CD14-positive monocyte (primary cell): ENCODE measurements around the gene TBR1. TPM values are rescaled to one million over a fixed set of nuclear protein-coding genes. Genes with fewer than 3 reads are reported as not detected.

Experiments
- DNase-seq, 3 donors: peaks; one replicate each; pipeline ENCODE4 v3.0.0-alpha.2; 2011 to 2022
- H2AFZ ChIP-seq: 2 replicates; pipeline ENCODE4 v1.6.0; 2012; ENCODE audit warnings: mild to moderate bottlenecking, low read depth, low read length, inconsistent platforms; ENCODE audit not compliant: insufficient read depth, poor library complexity, severe bottlenecking
- H3K27ac ChIP-seq, 2 donors: 1 replicate in 1 of 2; 2 replicates in 1 of 2; pipeline ENCODE4 v1.5.1; 2012 to 2013; ENCODE audit warnings: low read length in 2 of 2, control low read depth in 1 of 2, inconsistent platforms in 1 of 2, low read depth in 1 of 2, mild to moderate bottlenecking in 1 of 2
- H3K27me3 ChIP-seq, 2 donors: one replicate each; pipeline versions ENCODE4 v1.6.0 to v1.6.1; 2011 to 2013; ENCODE audit warnings: low read length in 2 of 2; ENCODE audit not compliant: control insufficient read depth in 2 of 2, insufficient read depth in 2 of 2
- H3K36me3 ChIP-seq, 2 donors: replicated peaks in 1 of 2; 1 replicate in 1 of 2; 2 replicates in 1 of 2; pipeline versions ENCODE4 v1.5.1 to v1.6.1; 2012 to 2013; ENCODE audit warnings: low read length in 2 of 2, control low read depth in 1 of 2, inconsistent platforms in 1 of 2, mild to moderate bottlenecking in 1 of 2; ENCODE audit not compliant: insufficient read depth in 2 of 2, control insufficient read depth in 1 of 2
- H3K4me1 ChIP-seq, 2 donors: 1 replicate in 1 of 2; 2 replicates in 1 of 2; pipeline versions ENCODE4 v1.5.1 to v1.6.1; 2012 to 2013; ENCODE audit warnings: low read length in 2 of 2, control low read depth in 1 of 2, inconsistent platforms in 1 of 2, mild to moderate bottlenecking in 1 of 2, moderate library complexity in 1 of 2; ENCODE audit not compliant: insufficient read depth in 2 of 2, control insufficient read depth in 1 of 2
- H3K4me2 ChIP-seq: replicated peaks from 2 replicates; pipeline ENCODE3; 2012; ENCODE audit warnings: low read length, moderate library complexity, mild to moderate bottlenecking; ENCODE audit not compliant: poor library complexity, severe bottlenecking; ENCODE audit errors: extremely low read depth
- H3K4me3 ChIP-seq, 3 experiments: fragments of 200-600 bp in 1 of 3; sonication (generic) in 1 of 3; replicated peaks in 1 of 3; 1 replicate in 2 of 3; 2 replicates in 1 of 3; pipeline ENCODE4 v1.5.1; 2011 to 2013; ENCODE audit warnings: low read length in 3 of 3, mild to moderate bottlenecking in 3 of 3, control low read depth in 2 of 3, low read depth in 2 of 3, inconsistent platforms in 1 of 3, moderate library complexity in 1 of 3
- H3K79me2 ChIP-seq: 2 replicates; pipeline ENCODE4 v1.6.0; 2012; ENCODE audit warnings: mild to moderate bottlenecking, control low read depth, inconsistent platforms, low read length, moderate library complexity; ENCODE audit not compliant: insufficient read depth
- H3K9ac ChIP-seq: 2 replicates; pipeline ENCODE4 v1.6.0; 2017; ENCODE audit warnings: low read length, mild to moderate bottlenecking; ENCODE audit not compliant: insufficient read depth, poor library complexity, severe bottlenecking
- H3K9me3 ChIP-seq, 2 donors: replicated peaks in 1 of 2; 1 replicate in 1 of 2; 2 replicates in 1 of 2; pipeline versions ENCODE4 v1.5.1 to v1.6.1; 2012 to 2013; ENCODE audit warnings: low read length in 2 of 2, control low read depth in 1 of 2; ENCODE audit not compliant: control insufficient read depth in 1 of 2, insufficient read depth in 1 of 2
- H4K20me1 ChIP-seq: 2 replicates; pipeline ENCODE4 v1.6.0; 2012; ENCODE audit warnings: mild to moderate bottlenecking, low read length, control low read depth, moderate library complexity; ENCODE audit not compliant: insufficient read depth
- H3K27ac Mint-ChIP-seq, 7 donors: one replicate each; pipeline ENCODE4 v1.8.0; 2020; ENCODE audit warnings: mild to moderate bottlenecking in 7 of 7, mixed read lengths in 7 of 7, moderate library complexity in 6 of 7, inconsistent platforms in 2 of 7
- H3K27me3 Mint-ChIP-seq, 3 donors: one replicate each; pipeline ENCODE4 v1.8.0; 2021 to 2022; ENCODE audit warnings: low read depth in 3 of 3, mild to moderate bottlenecking in 3 of 3, mixed read lengths in 3 of 3, moderate library complexity in 3 of 3, inconsistent platforms in 1 of 3
- H3K36me3 Mint-ChIP-seq, 2 donors: one replicate each; pipeline ENCODE4 v1.8.0; 2020; ENCODE audit warnings: mixed read lengths in 2 of 2, inconsistent platforms in 1 of 2, mild to moderate bottlenecking in 1 of 2
- H3K4me1 Mint-ChIP-seq: one replicate; pipeline ENCODE4 v1.8.0; 2020; ENCODE audit warnings: mild to moderate bottlenecking, mixed read lengths
- H3K4me3 Mint-ChIP-seq, 2 donors: one replicate each; pipeline ENCODE4 v1.8.0; 2020; ENCODE audit warnings: mild to moderate bottlenecking in 2 of 2, mixed read lengths in 2 of 2, moderate library complexity in 1 of 2
- H3K9me3 Mint-ChIP-seq, 7 donors: one replicate each; pipeline ENCODE4 v1.8.0; 2020 to 2022; ENCODE audit warnings: mixed read lengths in 7 of 7, mild to moderate bottlenecking in 6 of 7, moderate library complexity in 6 of 7, inconsistent platforms in 2 of 7
- CTCF ChIP-seq: fragments of 200-600 bp; IDR thresholded peaks from one replicate; pipeline ENCODE4 v1.8.0; 2022; ENCODE audit warnings: antibody characterized with exemption, mild to moderate bottlenecking
- WGBS: methylation state at CpG from one replicate; pipeline ENCODE4 v1.1.5; 2013; ENCODE audit warnings: missing lambda C conversion rate; ENCODE audit not compliant: insufficient coverage; 5-methylcytosine and 5-hydroxymethylcytosine counted together
- intact Hi-C, 2 donors: fragments of 100-400 bp; cut with micrococcal nuclease; formaldehyde crosslinking; loops; one replicate each; pipeline versions ENCODE4 v1.15.0 to v1.15.1; 2023
- polyA plus RNA-seq, 3 donors: library from polyadenylated mRNA; depleted of rRNA in 1 of 3; unstranded in 2 of 3; stranded (reverse) in 1 of 3; fragments of 300-500 nt in 2 of 3; fragments of >200 nt in 1 of 3; fragmentation: Illumina TruSeq in 2 of 3; gene quantifications; 1 replicate in 2 of 3; 2 replicates in 1 of 3; pipeline ENCODE4 v1.2.3, GENCODE V29; 2012 to 2021

The TBR1 gene
- polyA plus RNA-seq, 3 donors: not detected

- Mint-ChIP-seq H3K9me3 (no peaks in the 10 kb centered on the region), H3K4me1 (no peaks in the 10 kb centered on the region), H3K4me3 (no peak overlapping the region), H3K27me3 (no peaks in the 10 kb centered on the region), H3K36me3 (peaks cover 31 to 40% of the 10 kb centered on the region in 2 donors), H3K27ac (no peak overlapping the region)
- TF ChIP-seq CTCF: no peak
- no peaks in the 10 kb centered on the region for H3K27me3 ChIP-seq
- H3K4me1 ChIP-seq: no peaks in the 10 kb centered on the region
- no peak for DNase-seq
- H3K9ac ChIP-seq: no peak overlapping the region
- WGBS: no CpG with 5 or more reads among the region's 1 CpG
- no peaks in the 10 kb centered on the region for H3K9me3 ChIP-seq
- H2AFZ ChIP-seq: no peak overlapping the region
- H3K27ac ChIP-seq: no peak overlapping the region
- intact Hi-C loops: no loop called here
- H3K4me2 ChIP-seq: no peak overlapping the region
- no peaks in the 10 kb centered on the region for H4K20me1 ChIP-seq
- H3K36me3 ChIP-seq: peaks cover 24 to 61% of the 10 kb centered on the region in 2 donors
- H3K79me2 ChIP-seq: no peaks in the 10 kb centered on the region
- H3K4me3 ChIP-seq: no peak overlapping the region
Observed at GRCh38 chr2:161374446-161374845, 41.7 kb upstream of the TBR1 start.

GRCh38 chr2:161379740-161380139, 36.4 kb upstream of the TBR1 start:
- H3K9me3 ChIP-seq: no peaks in the 10 kb centered on the region
- no CpG with 5 or more reads among the region's 2 CpGs for WGBS
- Mint-ChIP-seq H3K4me3 (no peak overlapping the region), H3K36me3 (peaks cover 20 to 26% of the 10 kb centered on the region in 2 donors), H3K27me3 (no peaks in the 10 kb centered on the region), H3K27ac (no peak overlapping the region), H3K4me1 (no peaks in the 10 kb centered on the region), H3K9me3 (no peaks in the 10 kb centered on the region)
- intact Hi-C loops: no loop called here
- no peak overlapping the region for H3K27ac ChIP-seq
- TF ChIP-seq CTCF: no peak
- no peaks in the 10 kb centered on the region for H4K20me1 ChIP-seq
- no peak overlapping the region for H3K9ac ChIP-seq
- peaks cover 3 to 38% of the 10 kb centered on the region in 2 donors for H3K36me3 ChIP-seq
- H3K4me2 ChIP-seq: no peak overlapping the region
- H3K4me1 ChIP-seq: no peaks in the 10 kb centered on the region
- H3K27me3 ChIP-seq: no peaks in the 10 kb centered on the region
- no peak overlapping the region for H3K4me3 ChIP-seq
- no peak overlapping the region for H2AFZ ChIP-seq
- no peaks in the 10 kb centered on the region for H3K79me2 ChIP-seq
- no peak for DNase-seq
